Activated gamma-delta T cell treated with Interleukin-2 at 50 U/mL for 16 hours (primary cell): ENCODE data around the gene TMEM185B.
"Not testable (repeated sequence)": the region's sequence is repeated elsewhere in the genome, so short reads cannot be mapped to it uniquely, and the experiment has no call there.

Experiments used
- DNase-seq: peaks from one replicate; pipeline ENCODE4 v3.0.0-alpha.2; 2020

Gene TMEM185B

GRCh38 chr2:120251078-120251477 lies 27.9 kb upstream of the TMEM185B start:
- no peak for DNase-seq

GRCh38 chr2:120250640-120251039 lies 27.4 kb upstream of the TMEM185B start:
- no peak for DNase-seq

- no peak for DNase-seq
Observed at GRCh38 chr2:120247851-120248250, 24.7 kb upstream of the TMEM185B start.

- no peak for DNase-seq
Observed at GRCh38 chr2:120246546-120247300, 23.5 kb upstream of the TMEM185B start.

GRCh38 chr2:120245520-120246332 lies 22.5 kb upstream of the TMEM185B start:
- DNase-seq = no peak

GRCh38 chr2:120244656-120245519 lies 21.7 kb upstream of the TMEM185B start:
- no peak for DNase-seq

GRCh38 chr2:120243875-120244553 lies 20.8 kb upstream of the TMEM185B start:
- DNase-seq = no peak

GRCh38 chr2:120243211-120243610 lies 20.0 kb upstream of the TMEM185B start:
- no peak for DNase-seq

GRCh38 chr2:120241684-120242083 lies 18.5 kb upstream of the TMEM185B start:
- no peak for DNase-seq

GRCh38 chr2:120240901-120241429 lies 17.8 kb upstream of the TMEM185B start:
- DNase-seq = no peak

GRCh38 chr2:120239488-120240287 lies 16.5 kb upstream of the TMEM185B start:
- no peak for DNase-seq

GRCh38 chr2:120238728-120239487 lies 15.7 kb upstream of the TMEM185B start:
- no peak for DNase-seq

- no peak for DNase-seq
Observed at GRCh38 chr2:120237491-120237902, 14.3 kb upstream of the TMEM185B start.

- no peak for DNase-seq
Observed at GRCh38 chr2:120236791-120237190, 13.6 kb upstream of the TMEM185B start.

GRCh38 chr2:120236316-120236715 lies 13.1 kb upstream of the TMEM185B start:
- DNase-seq = no peak

GRCh38 chr2:120235681-120236080 lies 12.5 kb upstream of the TMEM185B start:
- DNase-seq = no peak

- DNase-seq = not testable (repeated sequence)
Observed at GRCh38 chr2:120235158-120235557, 12.0 kb upstream of the TMEM185B start.

GRCh38 chr2:120233292-120233691 lies 10.1 kb upstream of the TMEM185B start:
- no peak for DNase-seq

GRCh38 chr2:120231974-120232635 lies 8.9 kb upstream of the TMEM185B start:
- peak; percentile 42 for DNase-seq

GRCh38 chr2:120231564-120231973 lies 8.4 kb upstream of the TMEM185B start:
- DNase-seq = no peak
